Esophagus (tissue), 2 donors: ENCODE data around the gene TBL1X. TPM values are rescaled to one million over a fixed set of nuclear protein-coding genes. Genes with fewer than 3 reads are reported as not detected.

Experiments used
- H3K27ac ChIP-seq, 2 donors: one replicate each; pipeline ENCODE4 v1.5.1; 2013; ENCODE audit warnings: low read depth in 2 of 2, mild to moderate bottlenecking in 2 of 2, inconsistent platforms in 1 of 2, low read length in 1 of 2, moderate library complexity in 1 of 2
- H3K27me3 ChIP-seq, 2 donors: one replicate each; pipeline ENCODE4 v1.6.1; 2013; ENCODE audit warnings: low read length in 2 of 2, control low read depth in 1 of 2, mild to moderate bottlenecking in 1 of 2; ENCODE audit not compliant: insufficient read depth in 2 of 2, control insufficient read depth in 1 of 2
- H3K36me3 ChIP-seq, 2 donors: one replicate each; pipeline ENCODE4 v1.6.1; 2013; ENCODE audit warnings: low read length in 1 of 2; ENCODE audit not compliant: control insufficient read depth in 2 of 2, insufficient read depth in 2 of 2
- H3K4me1 ChIP-seq, 2 donors: one replicate each; pipeline ENCODE4 v1.6.1; 2013; ENCODE audit warnings: low read length in 1 of 2; ENCODE audit not compliant: control insufficient read depth in 2 of 2, insufficient read depth in 2 of 2
- H3K4me3 ChIP-seq, 2 donors: one replicate each; pipeline ENCODE4 v1.5.1; 2013; ENCODE audit warnings: low read length in 2 of 2, mild to moderate bottlenecking in 2 of 2, low read depth in 1 of 2, moderate library complexity in 1 of 2
- H3K9me3 ChIP-seq, 2 donors: one replicate each; pipeline ENCODE4 v1.6.1; 2013; ENCODE audit warnings: mild to moderate bottlenecking in 2 of 2, low read depth in 1 of 2, low read length in 1 of 2, moderate library complexity in 1 of 2; ENCODE audit not compliant: control insufficient read depth in 2 of 2, insufficient read depth in 1 of 2
- WGBS, 2 donors: extraction: QIAGEN DNeasy Blood & Tissue Kit; methylation state at CpG; one replicate each; pipeline ENCODE4 v1.1.7; 2013; 5-methylcytosine and 5-hydroxymethylcytosine counted together
- polyA plus RNA-seq, 2 donors: library from polyadenylated mRNA; stranded (reverse); fragments of 200-250 nt; gene quantifications; one replicate each; pipeline ENCODE4 v1.2.3, GENCODE V29; 2013
- donor health status: healthy with polysubstance abuse.
- donor health status: Bipolar disorder and iron deficiency.

TBL1X gene
- polyA plus RNA-seq, 2 donors: 3.7 to 5.8 TPM

GRCh38 chrX:9611436-9612145, 146.7 kb downstream of the TBL1X start:
- Histone ChIP-seq H3K9me3 (no peaks in the 10 kb centered on the region), H3K4me3 (no peak overlapping the region), H3K4me1 (no peaks in the 10 kb centered on the region), H3K36me3 (no peaks in the 10 kb centered on the region), H3K27me3 (no peaks in the 10 kb centered on the region), H3K27ac (no peak overlapping the region)
- 82 to 91% methylated on average over 16 of the region's 16 CpGs for WGBS, 2 donors

GRCh38 chrX:9612146-9612505, 147.3 kb downstream of the TBL1X start:
- no peak overlapping the region for H3K4me3 ChIP-seq
- 87 to 92% methylated on average over 4 of the region's 4 CpGs for WGBS, 2 donors
- H3K4me1 ChIP-seq: no peaks in the 10 kb centered on the region
- H3K27me3 ChIP-seq: no peaks in the 10 kb centered on the region
- no peaks in the 10 kb centered on the region for H3K36me3 ChIP-seq
- H3K27ac ChIP-seq: no peak overlapping the region
- no peaks in the 10 kb centered on the region for H3K9me3 ChIP-seq

- no peaks in the 10 kb centered on the region for H3K36me3 ChIP-seq
- no peak overlapping the region for H3K27ac ChIP-seq
- H3K9me3 ChIP-seq: no peaks in the 10 kb centered on the region
- H3K4me1 ChIP-seq: no peaks in the 10 kb centered on the region
- no peaks in the 10 kb centered on the region for H3K27me3 ChIP-seq
- WGBS, 2 donors: 64 to 69% methylated on average over 1 of the region's 1 CpG
- H3K4me3 ChIP-seq: no peak overlapping the region
These were observed 149.2 kb downstream of the TBL1X start for GRCh38 chrX:9614016-9614415.

GRCh38 chrX:9619133-9619532, 154.3 kb downstream of the TBL1X start:
- no peak overlapping the region for H3K27ac ChIP-seq
- no peaks in the 10 kb centered on the region for H3K27me3 ChIP-seq
- H3K9me3 ChIP-seq: no peaks in the 10 kb centered on the region
- 89 to 92% methylated on average over 5 of the region's 5 CpGs for whole genome bisulfite sequencing, 2 donors
- no peaks in the 10 kb centered on the region for H3K4me1 ChIP-seq
- H3K36me3 ChIP-seq: no peaks in the 10 kb centered on the region
- H3K4me3 ChIP-seq: no peak overlapping the region

GRCh38 chrX:9619581-9619980, 154.7 kb downstream of the TBL1X start:
- Histone ChIP-seq H3K4me3 (no peak overlapping the region), H3K9me3 (no peaks in the 10 kb centered on the region), H3K27me3 (no peaks in the 10 kb centered on the region), H3K4me1 (no peaks in the 10 kb centered on the region), H3K27ac (no peak overlapping the region), H3K36me3 (no peaks in the 10 kb centered on the region)
- 84 to 94% methylated on average over 12 of the region's 12 CpGs for WGBS, 2 donors

GRCh38 chrX:9622128-9622527, 157.3 kb downstream of the TBL1X start:
- Histone ChIP-seq H3K9me3 (no peaks in the 10 kb centered on the region), H3K27ac (no peak overlapping the region), H3K4me1 (no peaks in the 10 kb centered on the region), H3K36me3 (no peaks in the 10 kb centered on the region), H3K4me3 (no peak overlapping the region), H3K27me3 (no peaks in the 10 kb centered on the region)
- WGBS, 2 donors: 90 to 94% methylated on average over 3 of the region's 3 CpGs

- H3K36me3 ChIP-seq: no peaks in the 10 kb centered on the region
- no peaks in the 10 kb centered on the region for H3K9me3 ChIP-seq
- no peak overlapping the region for H3K4me3 ChIP-seq
- H3K4me1 ChIP-seq: no peaks in the 10 kb centered on the region
- H3K27ac ChIP-seq: no peak overlapping the region
- H3K27me3 ChIP-seq: no peaks in the 10 kb centered on the region
- 80 to 83% methylated on average over 7 of the region's 7 CpGs for WGBS, 2 donors
These were observed 161.5 kb downstream of the TBL1X start for GRCh38 chrX:9626379-9626778.

- no peaks in the 10 kb centered on the region for H3K4me1 ChIP-seq
- no peaks in the 10 kb centered on the region for H3K27me3 ChIP-seq
- no peaks in the 10 kb centered on the region for H3K9me3 ChIP-seq
- H3K4me3 ChIP-seq: no peak overlapping the region
- H3K27ac ChIP-seq: no peak overlapping the region
- WGBS, 2 donors: 17 to 84% methylated on average over 1 of the region's 1 CpG
- H3K36me3 ChIP-seq: no peaks in the 10 kb centered on the region
These were observed 163.1 kb downstream of the TBL1X start for GRCh38 chrX:9627922-9628321.

- H3K36me3 ChIP-seq: no peaks in the 10 kb centered on the region
- no peaks in the 10 kb centered on the region for H3K9me3 ChIP-seq
- H3K27ac ChIP-seq: no peak overlapping the region
- H3K27me3 ChIP-seq: no peaks in the 10 kb centered on the region
- no peak overlapping the region for H3K4me3 ChIP-seq
- no peaks in the 10 kb centered on the region for H3K4me1 ChIP-seq
- WGBS, 2 donors: 80 to 91% methylated on average over 6 of the region's 6 CpGs
These were observed 164.1 kb downstream of the TBL1X start for GRCh38 chrX:9628779-9629493.

- Histone ChIP-seq H3K4me3 (no peak overlapping the region), H3K9me3 (no peaks in the 10 kb centered on the region), H3K27me3 (no peaks in the 10 kb centered on the region), H3K4me1 (peaks cover 4% of the 10 kb centered on the region in 2 donors), H3K36me3 (no peaks in the 10 kb centered on the region), H3K27ac (no peak overlapping the region)
- WGBS, 2 donors: 54 to 63% methylated on average over 7 of the region's 7 CpGs
These were observed 169.7 kb downstream of the TBL1X start for GRCh38 chrX:9634551-9634950.
